H1 (cell line): Measurements from ENCODE around the gene TMPRSS12. TPM values are rescaled to one million over a fixed set of nuclear protein-coding genes. Genes with fewer than 3 reads are reported as not detected.

Experiments used
- CHD2 ChIP-seq: IDR thresholded peaks from 2 replicates; pipeline ENCODE4 v1.6.1; 2012; ENCODE audit warnings: low read length, improper control_type of control experiment
- GABPA ChIP-seq: IDR thresholded peaks from 2 replicates; pipeline ENCODE4 v1.6.1; 2011; ENCODE audit warnings: mild to moderate bottlenecking, low read length, moderate library complexity, borderline replicate concordance; ENCODE audit not compliant: insufficient read depth
- JUN ChIP-seq: IDR thresholded peaks from 2 replicates; pipeline ENCODE4 v1.6.1; 2011; ENCODE audit warnings: low read depth, mild to moderate bottlenecking, improper control_type of control experiment, low read length
- KDM1A ChIP-seq: fragments of 200-600, 300-600 bp; sonication (generic); IDR thresholded peaks from 2 replicates; pipeline ENCODE4 v1.7.1; 2016; ENCODE audit warnings: mild to moderate bottlenecking, low read length, borderline replicate concordance
- KDM4A ChIP-seq: IDR thresholded peaks from one replicate; pipeline ENCODE4 v1.7.1; 2012; ENCODE audit warnings: low read depth, mild to moderate bottlenecking, moderate library complexity, low read length, inconsistent platforms; ENCODE audit not compliant: severe bottlenecking
- RFX5 ChIP-seq: IDR thresholded peaks from 2 replicates; pipeline ENCODE4 v1.6.1; 2011; ENCODE audit warnings: low read depth, low read length, improper control_type of control experiment, borderline replicate concordance
- SIRT6 ChIP-seq: IDR thresholded peaks from one replicate; pipeline ENCODE4 v1.7.1; 2012; ENCODE audit warnings: low read length, inconsistent platforms
- ZNF274 ChIP-seq: IDR thresholded peaks from 2 replicates; pipeline ENCODE4 v1.7.0; 2012; ENCODE audit warnings: low read length, borderline replicate concordance; ENCODE audit errors: extremely low read depth
- polyA plus RNA-seq, 7 experiments: library from polyadenylated mRNA; depleted of rRNA in 3 of 7; stranded (reverse) in 5 of 7; unstranded in 2 of 7; fragments of >200 nt in 5 of 7; fragments of 200-250 nt in 2 of 7; gene quantifications; 1 replicate in 5 of 7; 2 replicates in 1 of 7; 4 replicates in 1 of 7; pipeline versions ENCODE4 v1.2.1 to v1.2.3, GENCODE V29; 2011 to 2013; ENCODE audit warnings: missing spikeins in 2 of 7, mixed read lengths in 2 of 7
- total RNA-seq: library from RNA; stranded (reverse); fragmentation: NEBNext Ultra II Directional; extraction: Animal tissue kit (Norgen Biotek cat#: 25700); gene quantifications from 2 replicates; pipeline ENCODE4 v1.2.1, GENCODE V29; 2021
- TF ChIP-seq, protein P1 (sequence below): fragments of 300-600 bp; sonication (generic); IDR thresholded peaks from 2 replicates; pipeline ENCODE4 v1.7.1; 2012; ENCODE audit warnings: low read length, moderate library complexity, mild to moderate bottlenecking, inconsistent platforms; ENCODE audit not compliant: insufficient replicate concordance
- TF ChIP-seq, protein P2 (sequence below), 3 experiments: IDR thresholded peaks; 1 replicate in 2 of 3; 2 replicates in 1 of 3; pipeline versions ENCODE4 v1.5.1 to v1.6.1; 2011; ENCODE audit warnings: low read length in 3 of 3, mild to moderate bottlenecking in 3 of 3, inconsistent platforms in 2 of 3, low read depth in 1 of 3, moderate library complexity in 1 of 3; ENCODE audit not compliant: insufficient read depth in 1 of 3; ENCODE audit errors: control extremely low read depth in 1 of 3

The TMPRSS12 gene
- total and polyA plus RNA-seq, 2 of the 8 experiments (the other 6 are each of a cell fraction or from before 2014, with no cell fraction given), result not detected

DNA sequence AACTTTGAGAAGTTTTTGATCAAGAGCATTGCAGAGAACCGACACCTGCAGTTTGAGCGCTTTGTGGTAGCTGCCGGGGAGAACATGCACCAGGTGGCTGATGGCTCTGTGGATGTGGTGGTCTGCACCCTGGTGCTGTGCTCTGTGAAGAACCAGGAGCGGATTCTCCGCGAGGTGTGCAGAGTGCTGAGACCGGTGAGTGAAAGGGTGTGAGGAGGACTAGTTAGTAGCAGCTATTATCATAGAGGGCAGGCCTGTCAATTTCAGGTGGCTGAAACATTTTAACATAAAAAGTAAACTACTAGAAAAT lies 82.6 kb downstream of the TMPRSS12 start (continued):
- TF ChIP-seq, protein P1, sequence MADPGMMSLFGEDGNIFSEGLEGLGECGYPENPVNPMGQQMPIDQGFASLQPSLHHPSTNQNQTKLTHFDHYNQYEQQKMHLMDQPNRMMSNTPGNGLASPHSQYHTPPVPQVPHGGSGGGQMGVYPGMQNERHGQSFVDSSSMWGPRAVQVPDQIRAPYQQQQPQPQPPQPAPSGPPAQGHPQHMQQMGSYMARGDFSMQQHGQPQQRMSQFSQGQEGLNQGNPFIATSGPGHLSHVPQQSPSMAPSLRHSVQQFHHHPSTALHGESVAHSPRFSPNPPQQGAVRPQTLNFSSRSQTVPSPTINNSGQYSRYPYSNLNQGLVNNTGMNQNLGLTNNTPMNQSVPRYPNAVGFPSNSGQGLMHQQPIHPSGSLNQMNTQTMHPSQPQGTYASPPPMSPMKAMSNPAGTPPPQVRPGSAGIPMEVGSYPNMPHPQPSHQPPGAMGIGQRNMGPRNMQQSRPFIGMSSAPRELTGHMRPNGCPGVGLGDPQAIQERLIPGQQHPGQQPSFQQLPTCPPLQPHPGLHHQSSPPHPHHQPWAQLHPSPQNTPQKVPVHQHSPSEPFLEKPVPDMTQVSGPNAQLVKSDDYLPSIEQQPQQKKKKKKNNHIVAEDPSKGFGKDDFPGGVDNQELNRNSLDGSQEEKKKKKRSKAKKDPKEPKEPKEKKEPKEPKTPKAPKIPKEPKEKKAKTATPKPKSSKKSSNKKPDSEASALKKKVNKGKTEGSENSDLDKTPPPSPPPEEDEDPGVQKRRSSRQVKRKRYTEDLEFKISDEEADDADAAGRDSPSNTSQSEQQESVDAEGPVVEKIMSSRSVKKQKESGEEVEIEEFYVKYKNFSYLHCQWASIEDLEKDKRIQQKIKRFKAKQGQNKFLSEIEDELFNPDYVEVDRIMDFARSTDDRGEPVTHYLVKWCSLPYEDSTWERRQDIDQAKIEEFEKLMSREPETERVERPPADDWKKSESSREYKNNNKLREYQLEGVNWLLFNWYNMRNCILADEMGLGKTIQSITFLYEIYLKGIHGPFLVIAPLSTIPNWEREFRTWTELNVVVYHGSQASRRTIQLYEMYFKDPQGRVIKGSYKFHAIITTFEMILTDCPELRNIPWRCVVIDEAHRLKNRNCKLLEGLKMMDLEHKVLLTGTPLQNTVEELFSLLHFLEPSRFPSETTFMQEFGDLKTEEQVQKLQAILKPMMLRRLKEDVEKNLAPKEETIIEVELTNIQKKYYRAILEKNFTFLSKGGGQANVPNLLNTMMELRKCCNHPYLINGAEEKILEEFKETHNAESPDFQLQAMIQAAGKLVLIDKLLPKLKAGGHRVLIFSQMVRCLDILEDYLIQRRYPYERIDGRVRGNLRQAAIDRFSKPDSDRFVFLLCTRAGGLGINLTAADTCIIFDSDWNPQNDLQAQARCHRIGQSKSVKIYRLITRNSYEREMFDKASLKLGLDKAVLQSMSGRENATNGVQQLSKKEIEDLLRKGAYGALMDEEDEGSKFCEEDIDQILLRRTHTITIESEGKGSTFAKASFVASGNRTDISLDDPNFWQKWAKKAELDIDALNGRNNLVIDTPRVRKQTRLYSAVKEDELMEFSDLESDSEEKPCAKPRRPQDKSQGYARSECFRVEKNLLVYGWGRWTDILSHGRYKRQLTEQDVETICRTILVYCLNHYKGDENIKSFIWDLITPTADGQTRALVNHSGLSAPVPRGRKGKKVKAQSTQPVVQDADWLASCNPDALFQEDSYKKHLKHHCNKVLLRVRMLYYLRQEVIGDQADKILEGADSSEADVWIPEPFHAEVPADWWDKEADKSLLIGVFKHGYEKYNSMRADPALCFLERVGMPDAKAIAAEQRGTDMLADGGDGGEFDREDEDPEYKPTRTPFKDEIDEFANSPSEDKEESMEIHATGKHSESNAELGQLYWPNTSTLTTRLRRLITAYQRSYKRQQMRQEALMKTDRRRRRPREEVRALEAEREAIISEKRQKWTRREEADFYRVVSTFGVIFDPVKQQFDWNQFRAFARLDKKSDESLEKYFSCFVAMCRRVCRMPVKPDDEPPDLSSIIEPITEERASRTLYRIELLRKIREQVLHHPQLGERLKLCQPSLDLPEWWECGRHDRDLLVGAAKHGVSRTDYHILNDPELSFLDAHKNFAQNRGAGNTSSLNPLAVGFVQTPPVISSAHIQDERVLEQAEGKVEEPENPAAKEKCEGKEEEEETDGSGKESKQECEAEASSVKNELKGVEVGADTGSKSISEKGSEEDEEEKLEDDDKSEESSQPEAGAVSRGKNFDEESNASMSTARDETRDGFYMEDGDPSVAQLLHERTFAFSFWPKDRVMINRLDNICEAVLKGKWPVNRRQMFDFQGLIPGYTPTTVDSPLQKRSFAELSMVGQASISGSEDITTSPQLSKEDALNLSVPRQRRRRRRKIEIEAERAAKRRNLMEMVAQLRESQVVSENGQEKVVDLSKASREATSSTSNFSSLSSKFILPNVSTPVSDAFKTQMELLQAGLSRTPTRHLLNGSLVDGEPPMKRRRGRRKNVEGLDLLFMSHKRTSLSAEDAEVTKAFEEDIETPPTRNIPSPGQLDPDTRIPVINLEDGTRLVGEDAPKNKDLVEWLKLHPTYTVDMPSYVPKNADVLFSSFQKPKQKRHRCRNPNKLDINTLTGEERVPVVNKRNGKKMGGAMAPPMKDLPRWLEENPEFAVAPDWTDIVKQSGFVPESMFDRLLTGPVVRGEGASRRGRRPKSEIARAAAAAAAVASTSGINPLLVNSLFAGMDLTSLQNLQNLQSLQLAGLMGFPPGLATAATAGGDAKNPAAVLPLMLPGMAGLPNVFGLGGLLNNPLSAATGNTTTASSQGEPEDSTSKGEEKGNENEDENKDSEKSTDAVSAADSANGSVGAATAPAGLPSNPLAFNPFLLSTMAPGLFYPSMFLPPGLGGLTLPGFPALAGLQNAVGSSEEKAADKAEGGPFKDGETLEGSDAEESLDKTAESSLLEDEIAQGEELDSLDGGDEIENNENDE, result no peak
- TF ChIP-seq GABPA (no peak), CHD2 (no peak), JUN (no peak), SIRT6 (no peak), ZNF274 (no peak), KDM1A (no peak), KDM4A (no peak), RFX5 (no peak)
- TF ChIP-seq, protein P2, sequence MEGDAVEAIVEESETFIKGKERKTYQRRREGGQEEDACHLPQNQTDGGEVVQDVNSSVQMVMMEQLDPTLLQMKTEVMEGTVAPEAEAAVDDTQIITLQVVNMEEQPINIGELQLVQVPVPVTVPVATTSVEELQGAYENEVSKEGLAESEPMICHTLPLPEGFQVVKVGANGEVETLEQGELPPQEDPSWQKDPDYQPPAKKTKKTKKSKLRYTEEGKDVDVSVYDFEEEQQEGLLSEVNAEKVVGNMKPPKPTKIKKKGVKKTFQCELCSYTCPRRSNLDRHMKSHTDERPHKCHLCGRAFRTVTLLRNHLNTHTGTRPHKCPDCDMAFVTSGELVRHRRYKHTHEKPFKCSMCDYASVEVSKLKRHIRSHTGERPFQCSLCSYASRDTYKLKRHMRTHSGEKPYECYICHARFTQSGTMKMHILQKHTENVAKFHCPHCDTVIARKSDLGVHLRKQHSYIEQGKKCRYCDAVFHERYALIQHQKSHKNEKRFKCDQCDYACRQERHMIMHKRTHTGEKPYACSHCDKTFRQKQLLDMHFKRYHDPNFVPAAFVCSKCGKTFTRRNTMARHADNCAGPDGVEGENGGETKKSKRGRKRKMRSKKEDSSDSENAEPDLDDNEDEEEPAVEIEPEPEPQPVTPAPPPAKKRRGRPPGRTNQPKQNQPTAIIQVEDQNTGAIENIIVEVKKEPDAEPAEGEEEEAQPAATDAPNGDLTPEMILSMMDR (IDR thresholded peaks at IDR 0.05; ENCODE audit: control extremely low read depth in 1 of 3, insufficient read depth in 1 of 3, low read depth in 1 of 3, low read length in 3 of 3), result no peak
